ENCODE data around the gene C2CD4D.
A peak's percentile ranks its signal among the peaks of the same experiment; 100 is the strongest.

C2CD4D gene

GRCh38 chr1:151846686-151847237, 7.1 kb upstream of the C2CD4D start:
- Histone ChIP-seq H3K9me3 (ENCODE audit: control insufficient read depth, insufficient read depth, low read length) (no peaks in the 10 kb centered on the region), H3K4me1 (ENCODE audit: control insufficient read depth, insufficient read depth, low read length) (peaks cover 11% of the 10 kb centered on the region), H3K36me3 (ENCODE audit: control insufficient read depth, insufficient read depth, low read length) (no peaks in the 10 kb centered on the region), H3K4me3 (ENCODE audit: low read depth, low read length) (no peak overlapping the region), H3K27me3 (ENCODE audit: control insufficient read depth, insufficient read depth, low read length) (0 out of 2 replicates have a peak, but pooled peaks cover 2% of the 10 kb centered on the region), H3K27ac (ENCODE audit: low read depth, low read length) (peak overlapping the region; percentile 63), H3K9ac (ENCODE audit: low read depth, low read length) (no peak overlapping the region)

- Histone ChIP-seq H3K4me1 (ENCODE audit: control insufficient read depth, insufficient read depth, low read length) (peaks cover 11% of the 10 kb centered on the region), H3K27me3 (ENCODE audit: control insufficient read depth, insufficient read depth, low read length) (peaks cover 8% of the 10 kb centered on the region), H3K36me3 (ENCODE audit: control insufficient read depth, insufficient read depth, low read length) (no peaks in the 10 kb centered on the region), H3K9ac (ENCODE audit: low read depth, low read length) (no peak overlapping the region), H3K4me3 (ENCODE audit: low read depth, low read length) (no peak overlapping the region), H3K9me3 (ENCODE audit: control insufficient read depth, insufficient read depth, low read length) (no peaks in the 10 kb centered on the region), H3K27ac (ENCODE audit: low read depth, low read length) (peak overlapping the region; percentile 63)
Observed at GRCh38 chr1:151846062-151846568, 6.5 kb upstream of the C2CD4D start.

GRCh38 chr1:151843398-151843797, 3.8 kb upstream of the C2CD4D start:
- Histone ChIP-seq H3K9me3 (ENCODE audit: control insufficient read depth, insufficient read depth, low read length) (no peaks in the 10 kb centered on the region), H3K27ac (ENCODE audit: low read depth, low read length) (no peak overlapping the region), H3K4me3 (ENCODE audit: low read depth, low read length) (no peak overlapping the region)

GRCh38 chr1:151841141-151841540, 1.5 kb upstream of the C2CD4D start:
- Histone ChIP-seq H3K36me3 (ENCODE audit: control insufficient read depth, insufficient read depth, low read length) (no peaks in the 10 kb centered on the region), H3K27ac (ENCODE audit: low read depth, low read length) (no peak overlapping the region), H3K27me3 (ENCODE audit: control insufficient read depth, insufficient read depth, low read length) (peaks cover 43% of the 10 kb centered on the region), H3K9me3 (ENCODE audit: control insufficient read depth, insufficient read depth, low read length) (no peaks in the 10 kb centered on the region), H3K4me3 (ENCODE audit: low read depth, low read length) (no peak overlapping the region), H3K9ac (ENCODE audit: low read depth, low read length) (no peak overlapping the region), H3K4me1 (ENCODE audit: control insufficient read depth, insufficient read depth, low read length) (peaks cover 24% of the 10 kb centered on the region)

More at GRCh38 chr1:151843398-151843797, 3.8 kb upstream of the C2CD4D start:
- Histone ChIP-seq H3K9ac (ENCODE audit: low read depth, low read length) (no peak overlapping the region), H3K36me3 (ENCODE audit: control insufficient read depth, insufficient read depth, low read length) (no peaks in the 10 kb centered on the region), H3K4me1 (ENCODE audit: control insufficient read depth, insufficient read depth, low read length) (peaks cover 19% of the 10 kb centered on the region), H3K27me3 (ENCODE audit: control insufficient read depth, insufficient read depth, low read length) (peaks cover 25% of the 10 kb centered on the region)

- peak overlapping the region; percentile 60 for H3K4me3 ChIP-seq (ENCODE audit: low read depth, low read length)
- H3K27ac ChIP-seq (ENCODE audit: low read depth, low read length), result no peak overlapping the region
- no peaks in the 10 kb centered on the region for H3K36me3 ChIP-seq (ENCODE audit: control insufficient read depth, insufficient read depth, low read length)
- H3K4me1 ChIP-seq (ENCODE audit: control insufficient read depth, insufficient read depth, low read length), result peaks cover 21% of the 10 kb centered on the region
- peaks cover 43% of the 10 kb centered on the region for H3K27me3 ChIP-seq (ENCODE audit: control insufficient read depth, insufficient read depth, low read length)
- H3K9me3 ChIP-seq (ENCODE audit: control insufficient read depth, insufficient read depth, low read length), result no peaks in the 10 kb centered on the region
- H3K9ac ChIP-seq (ENCODE audit: low read depth, low read length), result no peak overlapping the region; the same call in 1 of the 2 replicates
Observed at GRCh38 chr1:151840421-151840820, 801 bp upstream of the C2CD4D start.

GRCh38 chr1:151839082-151839412, 573 bp downstream of the C2CD4D start:
- Histone ChIP-seq H3K27ac (ENCODE audit: low read depth, low read length) (no peak overlapping the region), H3K27me3 (ENCODE audit: control insufficient read depth, insufficient read depth, low read length) (peaks cover 43% of the 10 kb centered on the region), H3K4me3 (ENCODE audit: low read depth, low read length) (peak overlapping the region; percentile 60), H3K9me3 (ENCODE audit: control insufficient read depth, insufficient read depth, low read length) (no peaks in the 10 kb centered on the region), H3K9ac (ENCODE audit: low read depth, low read length) (no peak overlapping the region), H3K36me3 (ENCODE audit: control insufficient read depth, insufficient read depth, low read length) (no peaks in the 10 kb centered on the region), H3K4me1 (ENCODE audit: control insufficient read depth, insufficient read depth, low read length) (peaks cover 21% of the 10 kb centered on the region)

GRCh38 chr1:151838222-151839081, 1.2 kb downstream of the C2CD4D start:
- H3K9ac ChIP-seq (ENCODE audit: low read depth, low read length), result no peak overlapping the region; the same call in 1 of the 2 replicates
- no peaks in the 10 kb centered on the region for H3K36me3 ChIP-seq (ENCODE audit: control insufficient read depth, insufficient read depth, low read length)
- peak overlapping the region; percentile 60 for H3K4me3 ChIP-seq (ENCODE audit: low read depth, low read length)
- H3K27me3 ChIP-seq (ENCODE audit: control insufficient read depth, insufficient read depth, low read length), result peaks cover 43% of the 10 kb centered on the region
- no peak overlapping the region for H3K27ac ChIP-seq (ENCODE audit: low read depth, low read length)
- no peaks in the 10 kb centered on the region for H3K9me3 ChIP-seq (ENCODE audit: control insufficient read depth, insufficient read depth, low read length)
- H3K4me1 ChIP-seq (ENCODE audit: control insufficient read depth, insufficient read depth, low read length), result peaks cover 21% of the 10 kb centered on the region

GRCh38 chr1:151837884-151838221, 1.8 kb downstream of the C2CD4D start:
- Histone ChIP-seq H3K4me1 (ENCODE audit: control insufficient read depth, insufficient read depth, low read length) (peaks cover 21% of the 10 kb centered on the region), H3K9ac (ENCODE audit: low read depth, low read length) (no peak overlapping the region), H3K36me3 (ENCODE audit: control insufficient read depth, insufficient read depth, low read length) (no peaks in the 10 kb centered on the region), H3K9me3 (ENCODE audit: control insufficient read depth, insufficient read depth, low read length) (no peaks in the 10 kb centered on the region), H3K27ac (ENCODE audit: low read depth, low read length) (no peak overlapping the region), H3K27me3 (ENCODE audit: control insufficient read depth, insufficient read depth, low read length) (peaks cover 43% of the 10 kb centered on the region), H3K4me3 (ENCODE audit: low read depth, low read length) (peak overlapping the region; percentile 60)

- Histone ChIP-seq H3K9me3 (ENCODE audit: control insufficient read depth, insufficient read depth, low read length) (no peaks in the 10 kb centered on the region), H3K4me3 (ENCODE audit: low read depth, low read length) (peak overlapping the region; percentile 8; the same call in 1 of the 2 replicates), H3K27me3 (ENCODE audit: control insufficient read depth, insufficient read depth, low read length) (peaks cover 43% of the 10 kb centered on the region), H3K36me3 (ENCODE audit: control insufficient read depth, insufficient read depth, low read length) (no peaks in the 10 kb centered on the region), H3K4me1 (ENCODE audit: control insufficient read depth, insufficient read depth, low read length) (peaks cover 21% of the 10 kb centered on the region), H3K27ac (ENCODE audit: low read depth, low read length) (no peak overlapping the region), H3K9ac (ENCODE audit: low read depth, low read length) (no peak overlapping the region)
Observed at GRCh38 chr1:151837197-151837596, 2.4 kb downstream of the C2CD4D start.

- Histone ChIP-seq H3K27me3 (ENCODE audit: control insufficient read depth, insufficient read depth, low read length) (peaks cover 32% of the 10 kb centered on the region), H3K9ac (ENCODE audit: low read depth, low read length) (no peak overlapping the region), H3K36me3 (ENCODE audit: control insufficient read depth, insufficient read depth, low read length) (no peaks in the 10 kb centered on the region), H3K4me3 (ENCODE audit: low read depth, low read length) (no peak overlapping the region), H3K4me1 (ENCODE audit: control insufficient read depth, insufficient read depth, low read length) (peaks cover 24% of the 10 kb centered on the region), H3K27ac (ENCODE audit: low read depth, low read length) (no peak overlapping the region), H3K9me3 (ENCODE audit: control insufficient read depth, insufficient read depth, low read length) (no peaks in the 10 kb centered on the region)
Observed at GRCh38 chr1:151835596-151835995, 4.0 kb downstream of the C2CD4D start.

GRCh38 chr1:151834239-151834638, 5.4 kb downstream of the C2CD4D start:
- H3K4me3 ChIP-seq (ENCODE audit: low read depth, low read length), result no peak overlapping the region
- no peaks in the 10 kb centered on the region for H3K36me3 ChIP-seq (ENCODE audit: control insufficient read depth, insufficient read depth, low read length)
- H3K27ac ChIP-seq (ENCODE audit: low read depth, low read length), result no peak overlapping the region
- H3K4me1 ChIP-seq (ENCODE audit: control insufficient read depth, insufficient read depth, low read length), result peaks cover 27% of the 10 kb centered on the region
- H3K9me3 ChIP-seq (ENCODE audit: control insufficient read depth, insufficient read depth, low read length), result no peaks in the 10 kb centered on the region
- no peak overlapping the region for H3K9ac ChIP-seq (ENCODE audit: low read depth, low read length)
- H3K27me3 ChIP-seq (ENCODE audit: control insufficient read depth, insufficient read depth, low read length), result peaks cover 27% of the 10 kb centered on the region

Data from HUES48 (cell line).